Heart left ventricle (tissue), 16 donors: ENCODE results near the gene S100B. TPM values are rescaled to one million over a fixed set of nuclear protein-coding genes. Genes with fewer than 3 reads are reported as not detected.

Source experiments
- ATAC-seq, 4 donors: fragments of 200-7000 bp; cut with Tn5 transposase; one replicate each; pipeline ENCODE4 v1.9.1; 2020 to 2022; ENCODE audit warnings: moderate library complexity in 4 of 4, mild to moderate bottlenecking in 3 of 4, moderate number of reproducible peaks in 1 of 4
- DNase-seq, 5 donors: peaks; one replicate each; pipeline ENCODE4 v3.0.0-alpha.2; 2020
- H3K27ac ChIP-seq, 12 donors: fragments of 200-600 bp; sonication (generic) in 4 of 12; one replicate each; pipeline versions ENCODE4 v1.5.0 to v1.8.0; 2016 to 2022; ENCODE audit warnings: mild to moderate bottlenecking in 2 of 12
- H3K27me3 ChIP-seq, 9 donors: fragments of 200-600 bp; sonication (generic) in 2 of 9; one replicate each; pipeline versions ENCODE4 v1.5.1 to v1.8.0; 2016 to 2022; ENCODE audit warnings: mild to moderate bottlenecking in 3 of 9
- H3K36me3 ChIP-seq, 9 donors: fragments of 200-600 bp; sonication (generic) in 2 of 9; one replicate each; pipeline versions ENCODE4 v1.5.0 to v1.8.0; 2018 to 2022; ENCODE audit warnings: mild to moderate bottlenecking in 2 of 9
- H3K4me1 ChIP-seq, 12 donors: fragments of 200-600 bp; sonication (generic) in 4 of 12; one replicate each; pipeline versions ENCODE4 v1.5.0 to v1.8.0; 2016 to 2022; ENCODE audit warnings: mild to moderate bottlenecking in 3 of 12
- H3K4me3 ChIP-seq, 12 donors: fragments of 200-600 bp; sonication (generic) in 4 of 12; one replicate each; pipeline versions ENCODE4 v1.5.0 to v1.8.0; 2017 to 2022; ENCODE audit warnings: mild to moderate bottlenecking in 9 of 12, moderate library complexity in 4 of 12
- H3K9me3 ChIP-seq, 12 donors: fragments of 200-600 bp; sonication (generic) in 4 of 12; one replicate each; pipeline versions ENCODE4 v1.5.0 to v1.8.0; 2016 to 2022; ENCODE audit warnings: mild to moderate bottlenecking in 1 of 12
- CTCF ChIP-seq, 12 donors: fragments of 200-600 bp; sonication (generic) in 4 of 12; IDR thresholded peaks; one replicate each; pipeline versions ENCODE4 v1.5.0 to v1.8.0; 2018 to 2022; ENCODE audit warnings: antibody characterized with exemption in 12 of 12, mild to moderate bottlenecking in 5 of 12
- POLR2A ChIP-seq, 2 donors: fragments of 450-650 bp; IDR thresholded peaks; one replicate each; pipeline ENCODE4 v1.6.1; 2017; ENCODE audit warnings: antibody characterized with exemption in 2 of 2, mild to moderate bottlenecking in 2 of 2, moderate library complexity in 2 of 2
- WGBS, 4 donors: extraction: QIAGEN DNeasy Blood & Tissue Kit in 2 of 4; methylation state at CpG; one replicate each; pipeline versions ENCODE4 v1.1.5 to v1.1.7; 2013 to 2018; 5-methylcytosine and 5-hydroxymethylcytosine counted together
- intact Hi-C, 10 donors: fragments of 100-400 bp; cut with DNase I; formaldehyde crosslinking; loops; one replicate each; pipeline versions ENCODE4 v1.11.1 to v1.14.2; 2022
- polyA plus RNA-seq, 2 donors: library from polyadenylated mRNA; stranded (reverse); fragments of 200-250 nt; gene quantifications; one replicate each; pipeline ENCODE4 v1.2.3, GENCODE V29; 2013
- total RNA-seq, 9 donors: library from RNA; depleted of rRNA in 2 of 9; stranded (reverse); fragments of >200 nt in 2 of 9; fragmentation: NEBNext Ultra II Directional in 3 of 9; extraction: Animal tissue kit (Norgen Biotek cat#: 25700) in 3 of 9; gene quantifications; one replicate each; pipeline versions ENCODE4 v1.1.0 to v1.2.4, GENCODE V29; 2016 to 2023
- donor health status: ischemic (EF 13 %, LVEDD 7.1; RV severe dilation, severe dysfunction).
- donor health status: healthy with polysubstance abuse.
- donor health status: DM: no; HTN: yes; CAD: no.
- donor health status: DM: no; HTN: no; CAD: no.
- donor health status: ischemic (EF 25% LVEDD 6.9; RV normal size, moderate dysfunction).
- donor health status: ischemic (EF 25% LVEDD 5.7; RV mildly dilated, moderate dysfunction).
- donor health status: healthy.
- donor health status: DM: yes; HTN: yes; CAD: no.
- donor health status: ischemic (EF 35%, LVEDD 5.7; RV mildly dilated, moderate dysfunction).
- donor health status: nonischemic (EF 11% LVEDD 7.7; RV severe dilation, severe dysfunction).
- donor health status: DM: yes; HTN: yes; CAD: no.
- donor health status: PGD.
- donor health status: ischemic (EF 29% LVEDD 5.4; RV normal size, mild dysfunction).
- donor health status: nonischemic (EF 23%, LVEDD 6.1; RV moderate dilation, normal function).

S100B gene
- total and polyA plus RNA-seq, 11 donors: 0.49 to 36.3 (median 3.3) TPM

GRCh38 chr21:46552865-46553379 is 52.0 kb downstream of the S100B start:
- DNase-seq: no peak
- H3K27ac ChIP-seq: peak overlapping the region in 1 of 12 donors; percentile 90
- H3K36me3 ChIP-seq: peaks cover 0 to 100% (median 92%) of the 10 kb centered on the region in 9 donors
- no peaks in the 10 kb centered on the region for H3K27me3 ChIP-seq
- 86 to 98% (median 97%) methylated on average over 4 to 5 of the region's 5 CpGs for WGBS, 4 donors
- intact Hi-C loops: no loop called here
- peaks cover 0 to 38% (median 0%) of the 10 kb centered on the region in 12 donors for H3K4me1 ChIP-seq
- no peak overlapping the region for H3K4me3 ChIP-seq
- ATAC-seq: no peak
- no peaks in the 10 kb centered on the region for H3K9me3 ChIP-seq
- TF ChIP-seq POLR2A (IDR thresholded peaks at IDR 0.05) (no peak), CTCF (IDR thresholded peaks at IDR 0.05) (no peak)

- 75 to 91% (median 87%) methylated on average over 5 of the region's 5 CpGs for WGBS, 4 donors
- Histone ChIP-seq H3K27ac (peak overlapping the region in 1 of 12 donors; percentile 90), H3K36me3 (peaks cover 0 to 100% (median 92%) of the 10 kb centered on the region in 9 donors), H3K27me3 (no peaks in the 10 kb centered on the region), H3K9me3 (no peaks in the 10 kb centered on the region), H3K4me3 (peak overlapping the region in 1 of 12 donors; percentile 45), H3K4me1 (peaks cover 0 to 38% (median 0%) of the 10 kb centered on the region in 12 donors)
- TF ChIP-seq CTCF (IDR thresholded peaks at IDR 0.05): no peak
- TF ChIP-seq POLR2A (IDR thresholded peaks at IDR 0.05): no peak
- intact Hi-C loops: no loop called here
- DNase-seq (no peak), ATAC-seq (peak in 1 of 4 donors; percentile 9)
These were observed 52.6 kb downstream of the S100B start for GRCh38 chr21:46552274-46552673.

GRCh38 chr21:46551636-46552241 is 53.1 kb downstream of the S100B start:
- Histone ChIP-seq H3K27ac (peak overlapping the region in 1 of 12 donors; percentile 90), H3K4me3 (peak overlapping the region in 1 of 12 donors; percentile 45), H3K4me1 (peaks cover 0 to 38% (median 0%) of the 10 kb centered on the region in 12 donors), H3K36me3 (peaks cover 0 to 100% (median 92%) of the 10 kb centered on the region in 9 donors), H3K27me3 (no peaks in the 10 kb centered on the region), H3K9me3 (no peaks in the 10 kb centered on the region)
- ATAC-seq: peak in 1 of 4 donors; percentile 10
- intact Hi-C loops: no loop called here
- TF ChIP-seq POLR2A (IDR thresholded peaks at IDR 0.05): no peak
- TF ChIP-seq CTCF (IDR thresholded peaks at IDR 0.05): no peak
- peak in 1 of 5 donors; percentile 56 for DNase-seq
- 84 to 89% (median 87%) methylated on average over 22 to 24 of the region's 24 CpGs for WGBS, 4 donors

GRCh38 chr21:46550116-46550941 is 54.6 kb downstream of the S100B start:
- H3K27ac ChIP-seq: peak overlapping the region in 1 of 12 donors; percentile 90
- TF ChIP-seq POLR2A (IDR thresholded peaks at IDR 0.05) (no peak), CTCF (IDR thresholded peaks at IDR 0.05) (no peak)
- 87 to 96% (median 94%) methylated on average over 12 of the region's 12 CpGs for WGBS, 4 donors

More at GRCh38 chr21:46550116-46550941, 54.6 kb downstream of the S100B start:
- ATAC-seq: no peak
- Histone ChIP-seq H3K4me1 (peaks cover 0 to 38% (median 0%) of the 10 kb centered on the region in 12 donors), H3K4me3 (no peak overlapping the region), H3K36me3 (peaks cover 0 to 100% (median 92%) of the 10 kb centered on the region in 9 donors), H3K9me3 (no peaks in the 10 kb centered on the region), H3K27me3 (no peaks in the 10 kb centered on the region)
- DNase-seq: no peak
- intact Hi-C loops: no loop called here
